NCI-H774 (cell line): Measurements from ENCODE around the gene KLF16.

Experiments
- DNase-seq: peaks from one replicate; lab custom pipeline; 2025; lab: John Stamatoyannopoulos, UW

The KLF16 gene

DNA sequence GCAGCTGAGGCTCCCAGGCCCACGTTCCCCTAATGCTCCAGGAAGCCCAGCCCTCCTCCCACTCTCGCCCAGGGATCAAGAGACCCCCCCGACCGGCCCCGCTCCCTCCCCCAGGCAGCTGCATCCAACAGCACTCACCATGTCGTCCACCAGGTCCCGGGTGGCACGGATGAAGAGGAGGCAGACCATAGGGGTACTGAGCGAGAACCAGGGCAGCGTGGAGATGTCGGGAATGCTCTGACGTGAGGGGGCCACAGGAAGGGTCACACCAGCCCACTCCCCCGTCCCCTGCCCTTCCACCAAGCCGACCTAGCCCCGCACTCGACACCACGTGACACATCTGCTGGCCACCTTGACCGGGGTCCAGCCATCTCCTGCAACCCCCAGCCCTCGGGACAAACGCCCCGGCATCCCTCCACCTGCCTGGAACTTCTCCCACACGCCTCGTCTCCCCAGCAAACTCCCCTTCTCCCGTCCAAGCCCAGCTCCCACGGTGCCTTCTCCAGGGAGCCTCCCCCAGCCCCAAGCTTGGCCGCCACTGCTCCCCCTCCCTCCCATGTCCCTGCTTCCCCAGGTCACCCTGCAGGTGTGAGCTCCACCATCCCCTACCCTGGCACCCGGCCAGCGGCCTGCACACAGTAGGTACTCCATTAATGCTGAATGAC lies 56.2 kb downstream of the KLF16 start:
- DNase-seq: no peak

- no peak for DNase-seq
Observed at GRCh38 chr19:1806184-1807029, 57.0 kb downstream of the KLF16 start.

GRCh38 chr19:1805401-1806183 lies 57.8 kb downstream of the KLF16 start:
- DNase-seq: no peak

DNA sequence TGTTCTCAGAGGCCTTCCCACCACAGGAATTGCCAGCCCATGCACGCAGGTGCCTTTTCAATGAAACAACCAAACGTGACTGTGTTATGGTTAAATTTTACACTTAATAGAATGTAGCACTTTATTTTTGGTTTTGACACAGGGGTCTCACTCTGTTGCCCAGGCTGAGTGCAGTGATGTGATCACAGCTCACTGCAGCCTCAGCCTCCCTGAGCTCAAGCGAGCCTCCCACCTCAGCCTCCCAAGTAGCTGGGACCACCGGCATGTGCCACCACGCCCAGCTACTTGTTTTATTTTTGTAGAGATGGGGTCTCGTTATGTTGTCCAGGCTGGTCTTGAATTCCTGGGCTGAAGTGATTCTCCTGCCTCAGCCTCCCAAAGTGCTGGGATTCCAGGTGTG lies 58.5 kb downstream of the KLF16 start:
- no peak for DNase-seq
